Psoas muscle (tissue), 8 donors: ENCODE data around the gene AOPEP. TPM values are rescaled to one million over a fixed set of nuclear protein-coding genes. Genes with fewer than 3 reads are reported as not detected.

Experiments used
- ATAC-seq, 4 donors: fragments of 200-7000 bp; cut with Tn5 transposase; one replicate each; pipeline ENCODE4 v1.9.1; 2020; ENCODE audit warnings: moderate library complexity in 3 of 4, mild to moderate bottlenecking in 2 of 4
- DNase-seq, 2 donors: peaks; one replicate each; pipeline ENCODE4 v3.0.0-alpha.2; 2020
- H3K27ac ChIP-seq: fragments of 200-600 bp; one replicate; pipeline ENCODE4 v1.8.0; 2022
- H3K27me3 ChIP-seq, 3 donors: fragments of 200-600 bp in 1 of 3; one replicate each; pipeline versions ENCODE4 v1.6.1 to v1.8.0; 2013 to 2022; ENCODE audit warnings: low read length in 2 of 3, mild to moderate bottlenecking in 2 of 3, moderate library complexity in 1 of 3; ENCODE audit not compliant: insufficient read depth in 3 of 3
- H3K36me3 ChIP-seq, 2 donors: fragments of 200-600 bp in 1 of 2; one replicate each; pipeline versions ENCODE4 v1.6.1 to v1.8.0; 2013 to 2022; ENCODE audit warnings: low read depth in 1 of 2, mild to moderate bottlenecking in 1 of 2, moderate library complexity in 1 of 2; ENCODE audit not compliant: insufficient read depth in 1 of 2
- H3K4me1 ChIP-seq: fragments of 200-600 bp; one replicate; pipeline ENCODE4 v1.8.0; 2022
- H3K4me3 ChIP-seq: fragments of 200-600 bp; one replicate; pipeline ENCODE4 v1.8.0; 2022; ENCODE audit warnings: mild to moderate bottlenecking
- H3K9me3 ChIP-seq: fragments of 200-600 bp; one replicate; pipeline ENCODE4 v1.8.0; 2022
- WGBS, 3 donors: extraction: QIAGEN DNeasy Blood & Tissue Kit; methylation state at CpG; one replicate each; pipeline versions ENCODE4 v1.1.6 to v1.1.7; 2013; 5-methylcytosine and 5-hydroxymethylcytosine counted together
- intact Hi-C, 2 donors: fragments of 100-400 bp; cut with DNase I; formaldehyde crosslinking; loops; one replicate each; pipeline versions ENCODE4 v1.11.0 to v1.14.2; 2022
- polyA plus RNA-seq, 3 donors: library from polyadenylated mRNA; stranded (reverse); fragments of 200-250 nt; gene quantifications; one replicate each; pipeline ENCODE4 v1.2.3, GENCODE V29; 2013
- total RNA-seq, 4 donors: library from RNA; stranded (reverse); fragmentation: NEBNext Ultra II Directional in 2 of 4; extraction: Animal tissue kit (Norgen Biotek cat#: 25700) in 2 of 4; gene quantifications; one replicate each; pipeline versions ENCODE4 v1.2.1 to v1.2.4, GENCODE V29; 2021 to 2023
- TF ChIP-seq, protein P1 (sequence below): fragments of 200-600 bp; IDR thresholded peaks from one replicate; pipeline ENCODE4 v1.8.0; 2022; ENCODE audit warnings: antibody characterized with exemption
- donor health status: healthy with polysubstance abuse.
- donor health status: DM: no; HTN: no; CAD: no; lungs with moderate emphysema.
- donor health status: Bipolar disorder and iron deficiency.
- donor health status: healthy.
- donor health status: DM: yes; HTN: yes; CAD: no.
- donor health status: DM: no; HTN: no; CAD: no.
- donor health status: DM: no; HTN: no; CAD: no.
- donor health status: DM: yes; HTN: yes; CAD: no.

Gene AOPEP
- total and polyA plus RNA-seq, 7 donors, result 46.4 to 96.9 (median 78.6) TPM

GRCh38 chr9:94887721-94888120 lies 161.2 kb downstream of the AOPEP start:
- intact Hi-C loops, result no loop called here
- WGBS, 3 donors, result 96 to 97% (median 96%) methylated on average over 2 of the region's 2 CpGs

GRCh38 chr9:94888775-94889174 lies 162.3 kb downstream of the AOPEP start:
- H3K9me3 ChIP-seq, result peaks cover 7% of the 10 kb centered on the region
- H3K4me1 ChIP-seq, result peaks cover 12% of the 10 kb centered on the region
- H3K36me3 ChIP-seq, result no peaks in the 10 kb centered on the region
- intact Hi-C loops, result no loop called here
- no peak overlapping the region for H3K4me3 ChIP-seq
- H3K27me3 ChIP-seq, result no peaks in the 10 kb centered on the region
- no peak for DNase-seq
- ATAC-seq, result no peak
- H3K27ac ChIP-seq, result no peak overlapping the region
- TF ChIP-seq, protein P1, sequence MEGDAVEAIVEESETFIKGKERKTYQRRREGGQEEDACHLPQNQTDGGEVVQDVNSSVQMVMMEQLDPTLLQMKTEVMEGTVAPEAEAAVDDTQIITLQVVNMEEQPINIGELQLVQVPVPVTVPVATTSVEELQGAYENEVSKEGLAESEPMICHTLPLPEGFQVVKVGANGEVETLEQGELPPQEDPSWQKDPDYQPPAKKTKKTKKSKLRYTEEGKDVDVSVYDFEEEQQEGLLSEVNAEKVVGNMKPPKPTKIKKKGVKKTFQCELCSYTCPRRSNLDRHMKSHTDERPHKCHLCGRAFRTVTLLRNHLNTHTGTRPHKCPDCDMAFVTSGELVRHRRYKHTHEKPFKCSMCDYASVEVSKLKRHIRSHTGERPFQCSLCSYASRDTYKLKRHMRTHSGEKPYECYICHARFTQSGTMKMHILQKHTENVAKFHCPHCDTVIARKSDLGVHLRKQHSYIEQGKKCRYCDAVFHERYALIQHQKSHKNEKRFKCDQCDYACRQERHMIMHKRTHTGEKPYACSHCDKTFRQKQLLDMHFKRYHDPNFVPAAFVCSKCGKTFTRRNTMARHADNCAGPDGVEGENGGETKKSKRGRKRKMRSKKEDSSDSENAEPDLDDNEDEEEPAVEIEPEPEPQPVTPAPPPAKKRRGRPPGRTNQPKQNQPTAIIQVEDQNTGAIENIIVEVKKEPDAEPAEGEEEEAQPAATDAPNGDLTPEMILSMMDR, result no peak
- 92 to 97% (median 96%) methylated on average over 6 to 8 of the region's 8 CpGs for WGBS, 3 donors

More at GRCh38 chr9:94887721-94888120, 161.2 kb downstream of the AOPEP start:
- Histone ChIP-seq H3K36me3 (no peaks in the 10 kb centered on the region), H3K27me3 (no peaks in the 10 kb centered on the region), H3K27ac (no peak overlapping the region), H3K4me3 (no peak overlapping the region), H3K9me3 (peaks cover 7% of the 10 kb centered on the region), H3K4me1 (peaks cover 12% of the 10 kb centered on the region)
- ATAC-seq, result no peak
- TF ChIP-seq, protein P1, result no peak
- DNase-seq, result no peak

- 95 to 99% (median 97%) methylated on average over 3 of the region's 3 CpGs for WGBS, 3 donors
- TF ChIP-seq, protein P1, result no peak
- no peak for DNase-seq
Measured at GRCh38 chr9:94889628-94890027, 163.1 kb downstream of the AOPEP start.

DNA sequence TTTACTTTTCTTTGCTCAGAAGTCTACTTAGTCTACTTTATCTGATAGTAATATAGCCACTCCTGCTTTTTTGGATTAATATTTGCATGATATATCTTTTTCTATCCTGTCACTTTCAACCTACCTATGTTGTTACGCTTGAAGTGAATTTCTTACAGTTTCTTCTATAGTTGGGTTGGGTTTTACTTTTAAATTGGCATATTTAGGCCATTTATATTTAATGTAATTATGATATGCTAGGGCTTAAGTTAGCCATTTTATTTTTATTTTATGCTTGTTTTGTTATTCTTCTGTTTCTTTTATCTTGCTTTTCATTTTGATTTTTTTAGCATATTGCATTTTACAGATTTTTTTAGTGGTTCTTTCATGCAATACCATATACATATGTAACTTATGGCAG lies 164.7 kb downstream of the AOPEP start:
- DNase-seq (no peak), ATAC-seq (no peak)
- intact Hi-C loops, result no loop called here
- no peaks in the 10 kb centered on the region for H3K36me3 ChIP-seq
- no peaks in the 10 kb centered on the region for H3K4me1 ChIP-seq
- no peaks in the 10 kb centered on the region for H3K27me3 ChIP-seq
- H3K4me3 ChIP-seq, result no peak overlapping the region
- peaks cover 7% of the 10 kb centered on the region for H3K9me3 ChIP-seq
- TF ChIP-seq, protein P1, result no peak
- no peak overlapping the region for H3K27ac ChIP-seq
- 96 to 100% (median 100%) methylated on average over 1 of the region's 1 CpG for WGBS, 3 donors

More at GRCh38 chr9:94889628-94890027, 163.1 kb downstream of the AOPEP start:
- Histone ChIP-seq H3K4me3 (no peak overlapping the region), H3K9me3 (peaks cover 7% of the 10 kb centered on the region), H3K36me3 (no peaks in the 10 kb centered on the region), H3K27me3 (no peaks in the 10 kb centered on the region), H3K4me1 (peaks cover 12% of the 10 kb centered on the region), H3K27ac (no peak overlapping the region)
- no peak for ATAC-seq
- intact Hi-C loops, result no loop called here

GRCh38 chr9:94892675-94893074 lies 166.2 kb downstream of the AOPEP start:
- Histone ChIP-seq H3K4me1 (no peaks in the 10 kb centered on the region), H3K9me3 (peaks cover 7% of the 10 kb centered on the region), H3K36me3 (no peaks in the 10 kb centered on the region), H3K27ac (no peak overlapping the region), H3K27me3 (no peaks in the 10 kb centered on the region), H3K4me3 (no peak overlapping the region)
- WGBS, 3 donors, result 100% methylated on average over 1 of the region's 1 CpG
- DNase-seq (no peak), ATAC-seq (no peak)
- intact Hi-C loops, result no loop called here
- TF ChIP-seq, protein P1, result no peak
